BE2C (cell line): ENCODE results near the gene ATP13A2.
A peak's percentile ranks its signal among the peaks of the same experiment; 100 is the strongest.

Experiments used
- DNase-seq: peaks from one replicate; pipeline ENCODE4 v3.0.0-alpha.2; 2020
- H3K27me3 ChIP-seq: fragments of 250-450 bp; sonication (Bioruptor Pico); 2 replicates; pipeline ENCODE4 v1.5.1; 2020; ENCODE audit warnings: mild to moderate bottlenecking
- H3K36me3 ChIP-seq: fragments of 250-450 bp; sonication (Bioruptor Pico); 2 replicates; pipeline ENCODE4 v1.5.1; 2020; ENCODE audit warnings: mild to moderate bottlenecking
- H3K4me1 ChIP-seq: fragments of 250-450 bp; sonication (Bioruptor Pico); 2 replicates; pipeline ENCODE4 v1.5.1; 2020
- H3K4me3 ChIP-seq: 2 replicates; pipeline ENCODE4 v1.5.1; 2011; ENCODE audit warnings: low read depth, low read length
- H3K9me3 ChIP-seq: fragments of 250-450 bp; sonication (Bioruptor Pico); 2 replicates; pipeline ENCODE4 v1.5.1; 2020
- TF ChIP-seq, protein P1 (sequence below): IDR thresholded peaks from 2 replicates; pipeline ENCODE4 v1.5.1; 2012; ENCODE audit warnings: mild to moderate bottlenecking, low read depth, low read length

The ATP13A2 gene

DNA sequence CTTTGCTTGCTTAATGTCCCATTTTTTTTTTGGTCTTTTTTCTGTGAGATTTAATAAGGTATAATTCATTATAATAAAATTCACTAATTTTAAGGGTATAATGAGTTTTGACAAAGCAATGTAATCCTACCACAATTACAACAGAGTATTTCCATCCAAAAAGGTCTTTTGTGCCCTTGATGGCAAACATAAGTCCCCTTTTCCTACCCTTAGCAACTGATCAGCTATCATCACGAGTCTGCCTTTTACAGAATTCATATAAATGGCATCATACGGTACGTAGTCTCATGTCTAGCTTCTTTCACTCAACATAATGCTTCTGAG lies 34.6 kb upstream of the ATP13A2 start:
- H3K36me3 ChIP-seq: peaks cover 8% of the 10 kb centered on the region
- no peak overlapping the region for H3K4me3 ChIP-seq
- TF ChIP-seq, protein P1, sequence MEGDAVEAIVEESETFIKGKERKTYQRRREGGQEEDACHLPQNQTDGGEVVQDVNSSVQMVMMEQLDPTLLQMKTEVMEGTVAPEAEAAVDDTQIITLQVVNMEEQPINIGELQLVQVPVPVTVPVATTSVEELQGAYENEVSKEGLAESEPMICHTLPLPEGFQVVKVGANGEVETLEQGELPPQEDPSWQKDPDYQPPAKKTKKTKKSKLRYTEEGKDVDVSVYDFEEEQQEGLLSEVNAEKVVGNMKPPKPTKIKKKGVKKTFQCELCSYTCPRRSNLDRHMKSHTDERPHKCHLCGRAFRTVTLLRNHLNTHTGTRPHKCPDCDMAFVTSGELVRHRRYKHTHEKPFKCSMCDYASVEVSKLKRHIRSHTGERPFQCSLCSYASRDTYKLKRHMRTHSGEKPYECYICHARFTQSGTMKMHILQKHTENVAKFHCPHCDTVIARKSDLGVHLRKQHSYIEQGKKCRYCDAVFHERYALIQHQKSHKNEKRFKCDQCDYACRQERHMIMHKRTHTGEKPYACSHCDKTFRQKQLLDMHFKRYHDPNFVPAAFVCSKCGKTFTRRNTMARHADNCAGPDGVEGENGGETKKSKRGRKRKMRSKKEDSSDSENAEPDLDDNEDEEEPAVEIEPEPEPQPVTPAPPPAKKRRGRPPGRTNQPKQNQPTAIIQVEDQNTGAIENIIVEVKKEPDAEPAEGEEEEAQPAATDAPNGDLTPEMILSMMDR: no peak
- no peaks in the 10 kb centered on the region for H3K4me1 ChIP-seq
- no peaks in the 10 kb centered on the region for H3K9me3 ChIP-seq
- H3K27me3 ChIP-seq: no peaks in the 10 kb centered on the region
- no peak for DNase-seq

DNA sequence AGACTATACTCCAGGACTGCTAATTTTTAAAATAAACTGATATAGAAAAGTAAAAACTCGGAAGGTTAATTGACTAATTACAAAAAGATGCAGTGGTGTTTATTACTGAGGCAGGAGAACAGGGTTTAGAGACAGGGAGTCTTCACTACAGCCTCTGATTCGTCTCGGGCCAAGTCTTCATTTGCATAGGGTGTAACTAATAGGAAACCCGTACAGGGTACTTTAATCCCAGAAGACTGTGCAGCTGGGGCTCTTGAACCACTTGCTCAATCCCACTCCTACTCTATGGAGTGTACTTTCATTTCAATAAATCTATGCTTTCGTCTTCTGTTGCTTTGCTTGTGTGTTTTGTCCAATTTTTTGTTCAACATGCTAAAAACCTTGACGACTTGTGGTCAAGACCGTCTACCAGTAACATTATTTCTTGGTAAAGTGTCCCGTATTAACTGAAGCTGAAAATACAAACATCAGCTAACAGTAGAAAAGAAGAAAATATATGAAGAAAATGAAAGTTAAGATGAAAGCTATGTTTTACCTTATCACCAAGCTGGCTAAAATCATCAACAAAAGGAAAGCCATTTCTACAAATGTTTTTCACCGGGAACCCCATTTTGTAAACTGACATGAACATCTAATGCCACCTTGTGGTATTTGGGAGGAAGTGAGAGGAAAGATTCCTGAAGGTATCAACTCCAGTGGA lies 34.1 kb upstream of the ATP13A2 start:
- no peak for DNase-seq

DNA sequence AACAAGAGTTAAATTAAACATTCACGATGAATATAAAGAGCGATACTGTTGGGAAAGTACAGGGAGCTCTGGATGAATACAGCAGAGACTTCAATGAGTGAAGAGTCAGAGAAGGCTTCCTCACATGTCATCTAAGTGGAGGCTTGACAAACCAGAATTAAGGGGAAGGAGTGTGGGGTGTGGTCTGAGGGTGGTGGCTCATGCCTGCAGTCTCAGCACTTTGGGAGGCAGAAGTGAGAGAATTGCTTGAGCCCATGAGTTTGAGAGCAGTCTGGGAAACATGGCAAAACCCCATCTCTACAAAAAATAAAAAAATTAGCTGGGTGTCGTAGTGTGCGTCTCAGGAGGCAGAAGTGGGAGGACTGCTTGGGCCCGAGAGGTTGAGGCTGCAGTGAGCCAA lies 33.4 kb upstream of the ATP13A2 start:
- peaks cover 8% of the 10 kb centered on the region for H3K36me3 ChIP-seq
- H3K9me3 ChIP-seq: no peaks in the 10 kb centered on the region
- TF ChIP-seq, protein P1: no peak
- no peak for DNase-seq
- no peaks in the 10 kb centered on the region for H3K4me1 ChIP-seq
- H3K4me3 ChIP-seq: no peak overlapping the region
- H3K27me3 ChIP-seq: no peaks in the 10 kb centered on the region

More for the DNA sequence above, 34.1 kb upstream of the ATP13A2 start:
- Histone ChIP-seq H3K27me3 (no peaks in the 10 kb centered on the region), H3K36me3 (peaks cover 8% of the 10 kb centered on the region), H3K4me3 (no peak overlapping the region), H3K9me3 (no peaks in the 10 kb centered on the region), H3K4me1 (no peaks in the 10 kb centered on the region)
- TF ChIP-seq, protein P1: peak; percentile 64

DNA sequence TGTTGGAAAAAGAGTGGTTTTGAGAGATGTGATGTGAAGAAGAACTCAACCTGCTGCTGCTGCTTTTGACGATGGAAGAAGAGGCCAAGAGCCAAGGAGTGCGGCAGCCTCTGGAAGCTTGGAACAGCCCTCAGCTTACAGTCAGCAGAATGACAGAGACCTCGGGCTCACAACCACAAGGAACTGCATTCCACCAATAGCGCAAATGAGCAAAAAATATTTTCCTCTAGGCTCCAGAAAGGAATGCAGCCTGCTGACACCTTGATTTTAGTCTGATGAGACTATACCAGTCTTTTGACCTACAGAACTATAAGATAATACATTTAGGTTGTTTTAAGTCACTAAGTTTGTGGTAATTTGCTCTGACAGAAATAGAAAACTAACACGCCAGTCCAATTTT lies 31.9 kb upstream of the ATP13A2 start:
- H3K27me3 ChIP-seq: no peaks in the 10 kb centered on the region
- TF ChIP-seq, protein P1: no peak
- no peaks in the 10 kb centered on the region for H3K9me3 ChIP-seq
- DNase-seq: no peak
- H3K36me3 ChIP-seq: peaks cover 8% of the 10 kb centered on the region
- H3K4me1 ChIP-seq: no peaks in the 10 kb centered on the region
- H3K4me3 ChIP-seq: no peak overlapping the region

DNA sequence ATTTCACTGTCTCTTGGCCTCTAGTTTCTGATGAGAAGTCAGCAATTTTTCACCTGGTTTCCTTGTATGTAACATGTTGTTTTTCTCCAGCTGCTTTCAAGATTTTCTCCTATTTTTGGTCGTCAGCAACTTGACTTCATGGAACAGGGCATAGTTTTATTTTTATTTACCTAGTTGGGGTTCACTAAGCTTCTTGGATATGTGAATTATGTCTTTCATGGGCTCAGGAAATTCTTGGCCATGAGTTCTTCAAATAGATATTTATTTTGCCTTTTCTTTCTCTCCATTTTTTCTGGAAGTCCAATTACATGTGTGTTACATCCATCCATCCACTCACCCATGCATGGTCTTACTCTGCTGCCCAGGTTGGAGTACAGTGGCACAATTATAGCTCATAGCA lies 28.4 kb upstream of the ATP13A2 start:
- TF ChIP-seq, protein P1: no peak
- Histone ChIP-seq H3K4me1 (no peaks in the 10 kb centered on the region), H3K36me3 (peaks cover 8% of the 10 kb centered on the region), H3K9me3 (no peaks in the 10 kb centered on the region), H3K27me3 (no peaks in the 10 kb centered on the region), H3K4me3 (no peak overlapping the region)
- no peak for DNase-seq

DNA sequence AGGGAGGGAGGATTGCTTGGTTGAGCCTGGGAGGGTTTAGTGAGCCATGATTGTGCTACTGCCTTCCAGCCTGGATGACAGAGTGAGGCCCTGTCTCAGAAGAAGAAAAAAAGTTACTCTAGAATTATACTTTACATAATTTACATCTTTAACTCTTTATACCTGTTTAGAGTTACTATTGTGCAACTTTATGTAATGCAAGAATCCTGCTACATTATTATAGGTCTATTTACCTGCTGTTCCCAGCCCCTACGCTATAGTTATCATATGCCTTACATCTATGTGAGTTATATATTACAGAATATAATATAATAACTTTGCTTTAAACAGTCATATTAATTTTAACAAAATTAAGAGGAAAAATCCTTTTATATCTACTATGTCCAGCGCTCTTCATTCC lies 27.8 kb upstream of the ATP13A2 start:
- DNase-seq: no peak
- Histone ChIP-seq H3K4me3 (no peak overlapping the region), H3K27me3 (no peaks in the 10 kb centered on the region), H3K4me1 (no peaks in the 10 kb centered on the region), H3K36me3 (peaks cover 8% of the 10 kb centered on the region), H3K9me3 (no peaks in the 10 kb centered on the region)
- TF ChIP-seq, protein P1: no peak
